ENCODE measurements around the gene YARS1. TPM values are rescaled to one million over a fixed set of nuclear protein-coding genes. Genes with fewer than 3 reads are reported as not detected.

Gene YARS1
- total and polyA plus RNA-seq, 4 donors, result 31.6 to 94.0 (median 52.6) TPM

DNA sequence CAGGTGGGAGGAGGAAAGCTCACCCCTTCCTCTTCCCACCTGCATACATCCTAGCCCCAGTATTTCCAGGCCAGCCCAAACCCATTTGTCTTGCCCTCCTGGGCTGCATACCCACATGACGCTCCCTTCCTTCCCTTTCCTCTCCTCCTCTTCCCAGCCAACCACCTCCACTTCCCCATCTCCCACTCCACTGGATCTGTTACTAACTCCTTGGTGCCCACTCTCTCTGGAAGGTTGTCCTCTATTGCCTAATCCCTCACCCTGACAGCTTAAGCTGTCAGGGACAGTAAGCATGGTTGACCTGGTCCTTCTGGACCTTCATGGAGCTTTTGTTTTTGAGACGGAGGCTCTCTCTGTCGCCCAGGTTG is 91.6 kb downstream of the YARS1 start (continued):
- TF ChIP-seq, protein P1, sequence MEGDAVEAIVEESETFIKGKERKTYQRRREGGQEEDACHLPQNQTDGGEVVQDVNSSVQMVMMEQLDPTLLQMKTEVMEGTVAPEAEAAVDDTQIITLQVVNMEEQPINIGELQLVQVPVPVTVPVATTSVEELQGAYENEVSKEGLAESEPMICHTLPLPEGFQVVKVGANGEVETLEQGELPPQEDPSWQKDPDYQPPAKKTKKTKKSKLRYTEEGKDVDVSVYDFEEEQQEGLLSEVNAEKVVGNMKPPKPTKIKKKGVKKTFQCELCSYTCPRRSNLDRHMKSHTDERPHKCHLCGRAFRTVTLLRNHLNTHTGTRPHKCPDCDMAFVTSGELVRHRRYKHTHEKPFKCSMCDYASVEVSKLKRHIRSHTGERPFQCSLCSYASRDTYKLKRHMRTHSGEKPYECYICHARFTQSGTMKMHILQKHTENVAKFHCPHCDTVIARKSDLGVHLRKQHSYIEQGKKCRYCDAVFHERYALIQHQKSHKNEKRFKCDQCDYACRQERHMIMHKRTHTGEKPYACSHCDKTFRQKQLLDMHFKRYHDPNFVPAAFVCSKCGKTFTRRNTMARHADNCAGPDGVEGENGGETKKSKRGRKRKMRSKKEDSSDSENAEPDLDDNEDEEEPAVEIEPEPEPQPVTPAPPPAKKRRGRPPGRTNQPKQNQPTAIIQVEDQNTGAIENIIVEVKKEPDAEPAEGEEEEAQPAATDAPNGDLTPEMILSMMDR (IDR thresholded peaks at IDR 0.05; ENCODE audit: low read depth, low read length, missing input control), result no peak

Other genes starting within 250 kb of the YARS1 start
- 10 to 100 TPM; 12.3 to 17.2 TPM for gene ZBTB8OS, start 166.8 kb downstream of the YARS1 start, total RNA-seq
- gene ZBTB8OS, start 166.8 kb downstream of the YARS1 start, polyA plus RNA-seq, result 10 to 100 TPM; 16.1 to 33.8 TPM
- gene RBBP4, start 166.2 kb downstream of the YARS1 start, total RNA-seq, result 10 to 100 TPM; 61.3 to 93.1 TPM
- gene RBBP4, start 166.2 kb downstream of the YARS1 start, polyA plus RNA-seq, result 10 to 100 TPM; 35.3 to 36.6 TPM
- gene SYNC, start 114.6 kb downstream of the YARS1 start, total RNA-seq, result 1 to 10 TPM in 1 of 2 donors, under 1 TPM in 1; 0.23 to 1.5 TPM
- under 1 TPM; 0.28 to 0.33 TPM for gene SYNC, start 114.6 kb downstream of the YARS1 start, polyA plus RNA-seq
- gene S100PBP, start 295 bp upstream of the YARS1 start, total RNA-seq, result 10 to 100 TPM; 15.8 to 24.8 TPM
- 1 to 10 TPM; 1.9 to 6.4 TPM for gene S100PBP, start 295 bp upstream of the YARS1 start, polyA plus RNA-seq
- gene FNDC5, start 53.6 kb upstream of the YARS1 start, total RNA-seq, result 10 to 100 TPM in 1 of 2 donors, 1 to 10 TPM in 1; 2.5 to 10.5 TPM
- gene FNDC5, start 53.6 kb upstream of the YARS1 start, polyA plus RNA-seq, result 1 to 10 TPM in 1 of 2 donors, under 1 TPM in 1; 0.43 to 1.5 TPM
- not detected for gene HPCA, start 69.1 kb upstream of the YARS1 start, total RNA-seq
- gene HPCA, start 69.1 kb upstream of the YARS1 start, polyA plus RNA-seq, result not detected
- gene TMEM54, start 84.0 kb upstream of the YARS1 start, total RNA-seq, result 1 to 10 TPM in 1 of 2 donors, under 1 TPM in 1; 0.92 to 1.4 TPM
- gene TMEM54, start 84.0 kb upstream of the YARS1 start, polyA plus RNA-seq, result 10 to 100 TPM in 1 of 2 donors, 1 to 10 TPM in 1; 3.8 to 10.9 TPM
- 1 to 10 TPM; 5.6 to 8.3 TPM for gene RNF19B, start 147.5 kb upstream of the YARS1 start, total RNA-seq
- 1 to 10 TPM; 2.2 to 4.4 TPM for gene RNF19B, start 147.5 kb upstream of the YARS1 start, polyA plus RNA-seq
- gene AK2, start 219.5 kb upstream of the YARS1 start, total RNA-seq, result 100 to 1,000 TPM in 1 of 2 donors, 10 to 100 TPM in 1; 34.2 to 181 TPM
- 100 to 1,000 TPM; 101 to 128 TPM for gene AK2, start 219.5 kb upstream of the YARS1 start, polyA plus RNA-seq

Measured in liver (tissue), 5 donors.